ENCODE results near the gene TRAPPC2L.

TRAPPC2L gene

DNA sequence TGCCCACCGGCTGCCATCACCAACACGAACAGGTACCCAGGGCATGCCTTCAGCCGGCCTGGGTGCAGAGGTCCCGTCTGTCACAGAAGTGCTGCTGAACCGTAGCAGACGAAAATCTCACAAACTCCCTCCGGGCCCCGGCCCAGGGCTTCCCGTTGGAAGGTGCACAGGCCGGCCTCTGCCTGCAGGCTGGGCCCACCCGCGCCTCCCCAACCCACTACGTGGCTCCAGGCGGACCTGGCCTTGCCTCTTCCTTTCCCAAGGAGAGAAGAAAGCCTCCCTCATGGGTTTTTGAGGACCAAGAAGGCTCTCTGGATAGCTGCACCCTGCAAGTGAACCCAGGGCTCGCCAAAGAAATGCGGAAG is 55.0 kb downstream of the TRAPPC2L start:
- no peak for DNase-seq

Measured in inflammatory macrophage treated with lipopolysaccharide for 4 hours (primary cell).